Activated T-helper 1 cell treated with Interleukin-2 at 50 U/mL for 16 hours (primary cell): ENCODE results near the gene MRPL37.

Experiments
- DNase-seq: peaks from one replicate; pipeline ENCODE4 v3.0.0-alpha.2; 2020; ENCODE audit warnings: low read depth

The MRPL37 gene

GRCh38 chr1:54265126-54265525, 65.2 kb downstream of the MRPL37 start:
- DNase-seq, result no peak

DNA sequence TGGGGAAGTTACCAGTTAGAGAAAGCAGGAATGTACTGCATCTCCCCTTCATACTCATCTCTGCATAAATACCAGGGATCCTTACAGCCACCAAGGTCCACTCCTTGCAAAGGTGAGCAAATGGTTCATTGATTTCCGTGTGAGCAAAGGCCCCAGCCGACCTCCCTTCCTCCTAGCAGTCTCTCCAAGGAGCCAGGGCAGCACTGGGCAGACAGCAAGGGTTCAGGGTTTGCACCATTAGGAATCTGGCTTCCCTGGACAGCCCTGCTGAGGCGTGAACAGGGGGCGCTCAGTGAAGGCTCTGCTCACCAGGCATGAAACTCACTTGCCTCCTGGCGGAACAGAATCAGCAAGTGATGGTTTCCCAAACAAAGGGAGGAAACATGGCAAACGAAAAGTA, 65.7 kb downstream of the MRPL37 start:
- DNase-seq, result no peak

DNA sequence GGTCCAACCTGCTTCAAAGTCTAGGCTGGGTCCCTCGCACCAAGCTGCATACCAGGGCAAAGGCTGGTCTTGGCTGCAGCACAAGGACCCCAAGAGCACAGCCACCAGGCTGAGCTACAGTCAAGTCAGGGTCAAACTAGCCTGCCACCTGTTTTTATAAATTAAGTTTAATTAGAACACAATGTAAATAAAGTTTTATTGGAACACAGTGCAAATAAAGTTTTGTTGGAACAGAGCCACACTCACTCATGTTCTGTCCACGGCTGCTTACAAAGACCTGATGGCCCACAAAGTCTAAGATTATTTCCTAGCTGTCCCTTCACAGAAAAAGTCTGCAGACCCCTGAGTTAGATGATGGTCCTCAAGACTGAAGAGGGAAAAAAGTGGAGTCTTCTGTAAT, 66.2 kb downstream of the MRPL37 start:
- DNase-seq, result no peak

GRCh38 chr1:54266908-54267307, 66.9 kb downstream of the MRPL37 start:
- DNase-seq, result no peak
